Renal pelvis (tissue), 4 donors: ENCODE results near the gene LRP5. TPM values are rescaled to one million over a fixed set of nuclear protein-coding genes. Genes with fewer than 3 reads are reported as not detected.
"Not testable (repeated sequence)": the region's sequence is repeated elsewhere in the genome, so short reads cannot be mapped to it uniquely, and the experiment has no call there.

Experiments used
- DNase-seq: peaks from one replicate; pipeline ENCODE4 v3.0.0-alpha.2; 2013
- polyA plus RNA-seq, 3 donors: library from polyadenylated mRNA; unstranded; fragments of 120-200 nt; gene quantifications; one replicate each; pipeline ENCODE4 v1.2.1, GENCODE V29; 2013; ENCODE audit not compliant: insufficient read length in 3 of 3

The LRP5 gene
- polyA plus RNA-seq, 3 donors: 55.3 to 58.8 (median 57.5) TPM

DNA sequence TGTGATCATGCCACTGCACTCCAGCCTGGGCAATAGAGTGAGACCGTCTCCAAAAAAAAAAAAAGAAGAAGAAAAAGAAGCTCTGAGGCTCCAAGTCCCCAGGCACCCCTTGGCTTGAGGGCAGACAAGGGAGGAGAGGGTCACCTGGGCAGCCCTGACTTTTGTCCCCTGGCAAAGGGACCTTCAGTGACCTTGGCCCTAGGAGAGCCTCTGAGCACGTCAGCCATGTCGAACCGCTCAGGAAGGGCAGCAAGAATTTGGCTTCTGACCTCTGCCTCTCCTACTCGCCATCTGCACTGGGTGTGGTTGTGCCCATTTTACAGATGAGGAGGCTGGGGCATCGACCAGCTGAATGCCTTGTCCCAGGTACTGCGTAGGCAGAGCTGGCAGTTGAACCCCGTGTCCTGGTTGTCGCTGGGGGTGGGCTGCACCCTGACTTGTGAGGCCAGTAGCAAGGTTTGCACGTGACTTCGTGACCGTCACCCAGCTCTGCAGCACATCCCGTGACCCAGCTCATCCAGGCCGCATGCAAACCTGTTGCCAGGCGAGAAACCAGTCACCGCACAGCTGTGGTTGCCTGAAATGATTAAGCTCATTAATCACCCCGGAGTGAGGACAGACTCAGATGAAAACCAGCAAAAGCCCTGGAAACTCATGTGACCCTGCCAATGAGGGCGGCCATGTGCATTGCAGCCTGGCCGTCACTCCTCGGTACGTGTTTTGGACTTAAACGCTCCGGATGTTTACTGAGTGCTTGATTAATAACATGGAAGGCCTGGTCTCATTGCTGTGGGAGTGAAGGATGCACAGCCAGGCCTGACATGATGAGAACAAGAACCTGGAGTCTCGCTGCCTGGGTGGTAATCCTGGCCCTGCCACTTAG is 100.4 kb downstream of the LRP5 start:
- DNase-seq: no peak

DNA sequence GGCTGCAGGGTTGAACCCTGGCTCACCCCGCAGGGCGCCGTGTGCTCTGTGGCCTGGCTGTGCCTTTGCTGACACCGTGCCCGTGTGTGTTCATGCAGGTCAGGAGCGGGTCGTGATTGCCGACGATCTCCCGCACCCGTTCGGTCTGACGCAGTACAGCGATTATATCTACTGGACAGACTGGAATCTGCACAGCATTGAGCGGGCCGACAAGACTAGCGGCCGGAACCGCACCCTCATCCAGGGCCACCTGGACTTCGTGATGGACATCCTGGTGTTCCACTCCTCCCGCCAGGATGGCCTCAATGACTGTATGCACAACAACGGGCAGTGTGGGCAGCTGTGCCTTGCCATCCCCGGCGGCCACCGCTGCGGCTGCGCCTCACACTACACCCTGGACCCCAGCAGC is 101.2 kb downstream of the LRP5 start:
- DNase-seq: no peak

DNA sequence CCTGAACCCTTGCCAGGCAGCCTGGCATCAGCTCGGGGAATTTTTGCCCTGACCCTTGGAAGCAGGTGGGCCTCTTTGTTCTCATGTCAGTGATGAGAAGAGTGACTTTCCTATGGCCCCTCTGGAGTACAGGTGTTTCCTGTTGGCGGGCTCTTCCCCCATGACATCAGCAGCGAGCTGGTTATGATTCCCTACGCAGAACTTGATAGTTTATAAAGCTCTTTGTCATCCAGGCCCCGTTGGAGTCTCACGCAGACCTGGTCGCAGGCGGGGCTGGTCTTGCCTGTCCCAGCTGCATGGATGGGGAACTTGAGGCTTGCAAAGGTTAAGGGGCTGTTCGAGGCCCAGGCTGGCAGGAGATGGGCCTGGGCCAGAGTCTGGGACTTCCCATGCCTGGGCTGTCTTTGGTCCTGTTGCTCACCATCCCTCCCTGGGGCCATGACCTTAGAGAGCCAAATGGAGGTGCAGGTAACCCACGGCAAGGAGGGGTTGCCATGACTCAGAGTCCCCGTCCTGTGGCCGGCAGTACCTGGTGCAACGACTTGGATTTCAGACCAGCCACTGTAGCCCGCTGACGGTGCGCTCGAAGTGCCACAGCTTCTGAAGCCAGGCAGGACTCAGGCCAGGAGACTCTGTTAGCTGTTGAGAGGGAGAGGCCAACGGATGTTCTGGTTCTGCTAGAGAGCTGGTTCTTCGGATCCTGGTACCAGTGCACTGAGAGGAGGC is 102.3 kb downstream of the LRP5 start:
- no peak for DNase-seq

DNA sequence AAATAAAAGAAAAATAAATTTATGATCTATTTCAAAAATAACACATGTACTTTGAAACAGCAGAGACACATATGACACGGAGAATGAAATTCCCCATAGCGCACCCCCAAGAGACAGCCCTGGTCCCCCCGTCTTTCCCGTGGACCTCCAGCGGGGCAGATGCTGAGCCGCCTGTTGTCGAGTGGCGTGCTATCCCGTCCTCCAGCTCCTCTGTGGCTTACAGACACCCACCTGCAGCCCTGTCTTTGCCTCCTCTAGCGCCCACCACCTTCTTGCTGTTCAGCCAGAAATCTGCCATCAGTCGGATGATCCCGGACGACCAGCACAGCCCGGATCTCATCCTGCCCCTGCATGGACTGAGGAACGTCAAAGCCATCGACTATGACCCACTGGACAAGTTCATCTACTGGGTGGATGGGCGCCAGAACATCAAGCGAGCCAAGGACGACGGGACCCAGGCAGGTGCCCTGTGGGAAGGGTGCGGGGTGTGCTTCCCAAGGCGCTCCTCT is 103.7 kb downstream of the LRP5 start:
- DNase-seq: no peak

DNA sequence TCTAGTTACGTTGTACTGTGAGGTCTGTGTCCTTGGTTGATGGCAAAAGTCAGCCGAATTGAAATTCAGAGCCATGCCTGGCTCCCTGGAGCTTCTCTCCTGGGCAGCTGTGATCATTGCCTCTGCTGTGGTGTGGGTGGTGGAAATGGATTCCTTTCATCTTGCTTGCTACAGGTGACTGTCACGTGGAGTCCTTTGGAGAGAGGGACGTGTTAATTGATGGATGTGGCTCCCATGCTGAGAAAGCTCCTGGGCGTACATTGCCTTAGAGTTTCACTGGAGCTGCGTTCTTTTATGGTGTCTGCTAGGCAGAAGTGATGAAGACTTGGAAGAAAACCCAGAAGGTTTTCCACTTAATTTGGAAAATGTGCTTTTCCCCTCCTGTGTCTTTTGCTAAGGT is 106.3 kb downstream of the LRP5 start:
- no peak for DNase-seq

DNA sequence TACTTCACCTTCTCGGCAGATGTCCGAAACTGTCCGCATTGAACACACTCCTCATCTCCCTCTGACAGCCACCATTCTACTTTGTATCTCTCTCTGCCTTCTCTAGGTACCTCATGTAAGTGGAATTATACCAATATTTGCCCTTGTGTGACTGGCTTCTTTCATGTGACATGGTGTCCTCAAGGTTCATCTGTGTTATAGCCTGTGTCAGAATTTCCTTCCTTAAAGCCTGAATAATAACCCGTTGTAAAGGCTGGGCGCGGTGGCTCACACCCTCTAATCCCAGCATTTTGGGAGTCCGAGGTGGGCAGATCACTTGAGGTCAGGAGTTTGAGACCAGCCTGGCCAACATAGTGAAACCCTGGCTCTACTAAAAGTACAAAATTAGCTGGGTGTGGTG is 107.8 kb downstream of the LRP5 start:
- no peak for DNase-seq

DNA sequence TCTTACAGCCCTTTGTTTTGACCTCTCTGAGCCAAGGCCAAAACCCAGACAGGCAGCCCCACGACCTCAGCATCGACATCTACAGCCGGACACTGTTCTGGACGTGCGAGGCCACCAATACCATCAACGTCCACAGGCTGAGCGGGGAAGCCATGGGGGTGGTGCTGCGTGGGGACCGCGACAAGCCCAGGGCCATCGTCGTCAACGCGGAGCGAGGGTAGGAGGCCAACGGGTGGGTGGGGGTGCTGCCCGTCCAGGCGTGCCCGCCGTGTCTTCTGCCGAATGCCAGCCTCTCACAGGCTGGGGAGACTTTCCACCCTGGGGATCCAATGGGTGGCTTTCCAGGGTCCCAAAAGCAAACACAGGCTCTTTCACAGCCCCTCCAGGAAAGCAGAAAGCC is 111.1 kb downstream of the LRP5 start:
- no peak for DNase-seq

DNA sequence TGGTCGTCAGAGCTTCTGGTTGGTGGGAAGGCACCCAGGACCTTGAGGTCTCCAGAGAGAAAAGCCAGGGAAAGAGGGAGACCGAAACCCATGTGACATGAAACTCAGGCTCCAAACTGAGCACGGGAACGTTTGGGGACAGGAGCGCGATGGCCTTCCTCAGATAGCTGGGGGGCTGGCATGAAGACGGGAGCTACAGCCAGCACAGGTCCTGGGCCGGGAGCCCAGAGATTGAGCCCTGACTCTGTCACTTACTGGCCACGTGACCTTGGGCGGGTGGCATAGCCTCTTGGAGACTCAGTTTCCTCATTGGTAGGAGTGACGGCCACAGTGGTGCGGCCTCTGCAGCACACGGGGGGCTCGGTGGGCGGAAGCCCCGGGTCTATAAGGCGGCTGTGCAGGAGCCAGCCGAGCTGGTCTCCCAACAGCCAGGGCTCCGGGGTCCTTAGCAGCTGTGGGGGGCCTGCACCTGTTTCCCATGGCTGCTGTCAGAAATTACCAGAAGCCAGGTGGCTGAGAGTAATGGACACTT is 111.8 kb downstream of the LRP5 start:
- DNase-seq: no peak

DNA sequence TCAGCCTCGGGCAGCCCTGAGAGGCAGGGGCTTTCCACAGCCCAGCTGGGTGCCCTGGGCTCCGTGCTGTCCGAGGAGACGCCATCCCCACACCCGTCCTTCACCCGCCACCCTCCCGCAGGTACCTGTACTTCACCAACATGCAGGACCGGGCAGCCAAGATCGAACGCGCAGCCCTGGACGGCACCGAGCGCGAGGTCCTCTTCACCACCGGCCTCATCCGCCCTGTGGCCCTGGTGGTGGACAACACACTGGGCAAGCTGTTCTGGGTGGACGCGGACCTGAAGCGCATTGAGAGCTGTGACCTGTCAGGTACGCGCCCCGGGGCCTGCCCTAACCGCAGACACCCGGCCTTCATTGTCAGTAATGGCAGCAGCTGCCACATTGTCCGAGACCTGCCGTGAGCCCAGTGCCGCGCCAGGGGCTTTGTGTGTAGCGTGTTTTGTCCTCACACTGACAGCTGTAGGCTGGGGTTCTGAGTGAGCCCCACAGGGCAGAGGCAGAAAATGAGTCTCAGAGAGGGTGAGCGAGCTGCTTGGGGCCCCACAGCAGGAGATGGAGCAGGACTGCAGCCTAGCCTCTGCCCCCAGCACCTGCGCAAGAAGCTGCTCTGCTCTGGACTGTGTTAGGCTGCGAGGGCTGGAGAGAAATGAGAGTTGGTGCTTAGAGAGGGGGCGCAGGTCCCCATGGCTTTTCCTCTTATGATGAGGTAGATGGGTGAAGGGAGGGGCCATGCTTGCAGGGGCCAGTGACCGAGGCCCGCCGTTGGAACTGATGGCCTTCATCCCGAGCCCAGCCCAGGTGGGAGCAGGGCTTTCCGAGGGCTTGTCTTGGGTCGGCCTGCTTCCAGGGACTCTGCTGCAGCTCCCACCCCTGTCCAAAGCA is 112.8 kb downstream of the LRP5 start:
- DNase-seq: no peak

DNA sequence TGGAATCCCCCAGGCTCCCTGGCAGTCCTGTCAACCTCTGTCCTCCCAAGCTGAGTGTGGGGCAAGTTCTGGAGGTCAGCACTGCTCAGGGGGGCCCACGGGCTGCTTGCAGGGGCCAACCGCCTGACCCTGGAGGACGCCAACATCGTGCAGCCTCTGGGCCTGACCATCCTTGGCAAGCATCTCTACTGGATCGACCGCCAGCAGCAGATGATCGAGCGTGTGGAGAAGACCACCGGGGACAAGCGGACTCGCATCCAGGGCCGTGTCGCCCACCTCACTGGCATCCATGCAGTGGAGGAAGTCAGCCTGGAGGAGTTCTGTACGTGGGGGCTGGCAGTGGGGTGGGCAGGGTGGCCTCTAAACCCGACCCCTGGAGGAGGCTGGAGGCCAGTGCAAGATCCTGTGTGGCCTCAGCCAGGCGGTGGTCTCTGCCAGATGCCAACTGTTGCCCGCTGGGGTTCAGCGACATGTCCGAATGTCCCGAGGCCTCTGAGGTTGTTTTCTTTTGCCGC is 113.5 kb downstream of the LRP5 start:
- DNase-seq: no peak

DNA sequence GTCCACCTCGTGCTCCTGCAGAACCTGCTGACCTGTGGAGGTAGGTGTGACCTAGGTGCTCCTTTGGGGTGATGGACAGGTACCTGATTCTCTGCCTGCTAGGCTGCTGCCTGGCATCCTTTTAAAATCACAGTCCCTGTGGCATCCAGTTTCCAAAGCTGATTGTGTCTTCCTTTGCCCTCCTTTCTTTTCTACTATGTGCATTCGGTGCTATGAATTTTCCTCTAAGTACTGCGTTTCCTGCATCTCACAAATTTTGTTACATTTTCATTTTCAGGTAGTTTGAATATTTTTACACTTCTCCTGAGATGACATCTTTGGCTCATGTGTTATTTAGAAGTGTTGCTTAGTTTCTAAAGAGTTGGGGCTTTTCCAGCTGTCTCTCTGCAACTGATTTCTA is 117.3 kb downstream of the LRP5 start:
- DNase-seq: no peak

DNA sequence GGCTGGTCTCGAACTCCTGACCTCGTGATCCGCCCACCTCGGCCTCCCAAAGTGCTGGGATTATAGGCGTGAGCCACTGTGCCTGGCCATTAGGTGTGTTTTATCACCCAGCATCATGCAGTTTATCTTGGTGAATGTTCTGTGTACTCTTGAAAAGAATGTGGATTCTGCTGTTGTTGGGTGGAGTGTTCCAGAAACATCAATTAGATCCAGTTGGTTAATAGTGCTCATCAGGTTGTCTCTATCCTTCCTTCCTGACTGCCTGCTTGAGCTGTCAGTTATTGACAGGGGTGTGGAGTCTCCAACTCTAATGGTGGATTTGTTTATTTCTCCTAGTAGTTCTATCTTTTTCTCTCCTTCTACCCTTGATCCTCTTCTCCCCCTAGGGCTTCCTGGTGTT is 118.0 kb downstream of the LRP5 start:
- DNase-seq: no peak

DNA sequence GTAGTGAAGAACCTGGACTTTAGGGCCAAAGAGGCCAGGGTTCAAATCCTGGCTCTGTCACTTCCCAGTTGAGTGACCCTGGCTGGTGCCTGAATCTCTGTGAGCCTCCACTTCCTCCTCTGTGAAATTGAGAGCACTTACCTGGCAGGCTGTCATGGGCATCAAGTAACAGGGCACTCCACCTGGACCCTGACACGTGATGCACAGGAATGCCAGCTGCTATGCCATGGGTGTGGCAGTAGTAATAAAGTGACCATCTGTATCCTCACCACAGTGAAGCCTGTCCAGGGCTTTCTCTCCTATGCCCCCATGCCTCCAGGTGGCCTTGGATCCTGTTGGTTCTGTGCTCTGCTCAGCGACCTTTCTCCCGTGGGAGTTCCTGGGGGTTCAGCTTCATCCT is 118.4 kb downstream of the LRP5 start:
- no peak for DNase-seq

DNA sequence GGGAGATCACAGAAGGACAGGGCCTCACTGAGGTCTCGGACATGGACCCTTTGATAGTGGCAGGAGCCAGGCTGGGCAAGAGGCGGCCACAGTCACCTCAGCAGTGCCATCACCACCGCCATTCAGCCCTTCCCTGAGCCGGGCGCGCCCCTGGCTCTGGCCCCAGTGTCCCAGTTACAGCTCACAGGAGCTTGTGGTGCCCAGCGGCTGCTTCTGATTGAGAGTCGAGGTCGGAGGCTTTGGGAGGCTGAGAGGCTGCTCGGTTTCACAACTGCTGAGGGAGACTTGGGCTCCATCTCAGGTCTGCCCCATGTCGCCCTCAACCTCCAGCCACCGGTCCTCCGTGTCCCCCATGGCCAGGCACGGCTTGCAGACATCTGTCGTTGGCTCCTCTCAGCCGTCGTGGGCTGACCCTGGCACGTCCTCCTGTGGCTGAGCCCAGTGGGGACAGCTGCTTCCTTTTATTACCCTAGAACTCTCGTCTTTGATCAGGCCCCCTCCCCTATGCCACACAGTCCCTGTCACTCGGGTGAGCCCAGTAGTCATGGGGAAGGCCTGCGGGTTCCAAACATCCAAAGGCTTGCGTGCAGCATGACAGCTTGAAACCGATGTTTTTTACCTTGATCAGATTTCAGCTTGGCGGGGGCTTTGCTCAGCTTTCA is 119.7 kb downstream of the LRP5 start:
- DNase-seq: no peak

DNA sequence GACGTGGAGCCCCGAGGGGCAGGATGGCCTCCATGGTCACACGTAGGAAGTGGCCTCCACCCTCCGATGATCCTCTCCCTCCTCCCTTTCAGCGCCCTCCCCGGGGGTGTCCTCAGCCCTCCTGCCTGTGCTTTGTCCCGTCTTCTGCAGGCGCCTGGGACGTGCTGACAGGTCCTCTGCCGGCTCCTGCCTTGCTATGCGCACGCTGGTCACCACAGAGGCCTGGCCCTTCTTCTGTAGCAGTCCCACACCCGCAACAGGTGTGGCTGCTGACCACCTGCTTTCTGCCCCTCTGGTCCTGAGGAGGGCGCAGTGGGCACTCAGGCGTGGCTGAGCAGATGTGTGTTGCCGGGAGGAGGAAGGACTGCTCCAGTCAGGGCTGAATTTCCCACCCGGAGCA is 120.5 kb downstream of the LRP5 start:
- DNase-seq: no peak

DNA sequence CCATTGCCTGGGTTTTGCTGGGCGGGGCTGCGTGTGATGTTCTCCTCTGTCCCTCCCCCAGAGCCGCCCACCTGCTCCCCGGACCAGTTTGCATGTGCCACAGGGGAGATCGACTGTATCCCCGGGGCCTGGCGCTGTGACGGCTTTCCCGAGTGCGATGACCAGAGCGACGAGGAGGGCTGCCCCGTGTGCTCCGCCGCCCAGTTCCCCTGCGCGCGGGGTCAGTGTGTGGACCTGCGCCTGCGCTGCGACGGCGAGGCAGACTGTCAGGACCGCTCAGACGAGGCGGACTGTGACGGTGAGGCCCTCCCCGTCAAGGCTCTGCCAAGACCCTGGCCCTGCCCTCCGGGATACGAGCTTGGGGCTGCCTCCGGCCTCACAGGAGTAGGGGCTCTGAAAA is 121.2 kb downstream of the LRP5 start:
- DNase-seq: no peak

DNA sequence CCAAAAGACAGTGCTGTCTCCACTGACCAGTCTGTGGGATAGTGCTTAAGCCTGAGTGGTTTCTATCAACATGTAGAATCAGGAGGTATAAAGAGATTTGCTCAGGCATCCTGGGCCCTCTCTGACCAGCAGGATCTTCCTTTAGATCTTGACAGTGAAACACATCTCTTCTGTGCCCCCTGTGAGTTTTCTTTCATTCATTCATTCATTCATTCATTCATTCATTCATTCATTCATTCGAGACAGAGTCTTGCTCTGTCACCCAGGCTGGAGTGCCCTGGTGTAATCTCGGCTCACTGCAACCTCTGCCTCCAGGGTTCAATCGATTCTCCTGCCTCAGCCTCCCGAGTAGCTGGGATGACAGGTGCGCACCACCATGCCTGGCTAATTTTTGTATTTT is 121.8 kb downstream of the LRP5 start:
- DNase-seq: not testable (repeated sequence)

DNA sequence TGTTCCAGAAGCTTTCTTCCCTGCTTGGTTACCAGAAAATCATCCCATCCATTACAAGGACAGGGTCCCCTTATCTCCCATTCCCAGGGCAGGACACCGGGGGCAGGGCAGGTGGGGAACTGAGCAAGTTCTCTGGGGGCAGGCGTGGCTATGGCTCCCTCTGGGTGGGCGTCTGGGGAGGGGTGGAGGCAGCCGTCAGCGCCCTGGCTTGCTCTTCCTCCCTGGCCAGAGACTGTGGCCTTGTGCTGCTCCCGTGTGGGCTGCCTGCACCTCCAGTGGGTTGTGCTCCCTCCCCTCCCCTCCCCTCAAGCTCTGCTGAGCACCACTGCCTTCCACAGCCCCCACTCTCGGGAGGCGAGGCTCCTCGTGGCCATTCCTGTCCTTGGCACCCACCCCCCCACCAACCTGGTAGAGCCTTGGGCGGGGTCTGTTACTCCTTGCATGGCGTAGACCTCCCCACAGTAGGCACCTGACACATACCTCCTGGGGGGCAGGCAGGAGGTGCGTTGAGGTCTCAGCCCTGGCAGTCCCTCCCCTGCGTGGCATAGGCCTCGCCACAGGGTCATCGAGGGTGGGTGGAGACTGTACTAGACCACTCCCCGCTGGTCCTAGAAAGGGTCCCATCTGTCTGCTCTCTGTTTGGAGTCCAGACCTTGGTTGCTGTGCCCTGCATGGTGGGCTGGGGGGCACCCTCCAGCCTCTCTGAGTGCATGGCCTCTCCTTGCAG is 123.9 kb downstream of the LRP5 start:
- no peak for DNase-seq

DNA sequence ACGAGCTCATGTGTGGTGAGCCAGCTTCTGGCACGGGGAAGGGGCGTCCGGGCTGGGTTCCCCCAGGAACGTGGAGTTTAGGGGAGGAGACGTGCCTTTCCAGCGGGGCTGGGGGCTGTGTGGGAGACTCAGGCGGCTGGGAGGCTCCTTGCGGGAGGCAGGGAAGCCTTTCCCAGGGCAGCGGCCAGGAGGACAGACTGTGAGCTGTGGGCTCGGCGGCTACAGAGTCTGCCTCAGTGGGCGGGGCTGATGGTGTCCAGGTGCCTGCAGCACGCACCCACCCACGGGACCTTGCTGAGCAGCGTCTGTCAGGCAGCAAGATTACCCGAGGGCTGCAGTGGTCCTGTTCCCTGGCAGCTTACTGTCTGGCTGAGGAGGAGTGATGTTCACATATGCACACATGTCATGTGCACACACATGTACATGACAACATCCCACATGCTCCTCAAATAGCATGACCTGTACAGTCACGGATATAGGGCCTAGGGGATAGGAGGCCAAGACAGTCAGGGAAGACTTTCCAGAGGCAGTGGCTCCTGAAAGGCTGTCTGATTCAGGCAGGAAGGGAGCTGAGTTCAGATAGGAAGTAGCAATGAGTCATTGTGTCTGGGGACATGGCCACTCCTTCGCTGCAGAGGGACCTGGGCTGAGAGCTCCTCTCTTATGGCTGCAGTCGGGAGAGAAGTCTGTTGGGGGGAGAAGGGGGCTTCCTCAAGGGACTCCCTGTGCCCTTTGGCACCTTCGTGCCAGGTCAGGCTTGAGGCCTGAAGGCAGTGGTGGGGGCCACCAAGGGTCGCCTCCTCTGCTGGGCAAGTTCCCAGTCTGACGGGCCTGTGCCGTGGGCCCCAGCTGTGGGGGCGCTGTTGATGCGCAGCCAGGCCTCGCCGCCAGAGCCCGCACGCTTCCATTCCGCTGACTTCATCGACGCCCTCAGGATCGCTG is 124.9 kb downstream of the LRP5 start:
- no peak for DNase-seq
